RWPE2 (cell line): ENCODE measurements around the gene POLL.

ENCODE experiments used
- ATAC-seq: fragments of 200-7000 bp; cut with Tn5 transposase; 3 replicates; pipeline ENCODE4 v1.9.1; 2021; ENCODE audit warnings: low read depth
- DNase-seq: peaks from one replicate; pipeline ENCODE4 v3.0.0-alpha.2; 2020; ENCODE audit warnings: low spot score
- H3K27ac ChIP-seq: fragments of 450-650 bp; 2 replicates; pipeline ENCODE4 v1.5.1; 2017; ENCODE audit warnings: mild to moderate bottlenecking; ENCODE audit not compliant: poor library complexity, severe bottlenecking
- H3K27me3 ChIP-seq: fragments of 250-450 bp; sonication (Bioruptor Pico); 2 replicates; pipeline ENCODE4 v1.5.1; 2021; ENCODE audit warnings: mild to moderate bottlenecking, moderate library complexity; ENCODE audit not compliant: insufficient read depth, poor library complexity, severe bottlenecking
- H3K36me3 ChIP-seq: fragments of 250-450 bp; sonication (Bioruptor Pico); 2 replicates; pipeline ENCODE4 v1.5.1; 2020; ENCODE audit warnings: low read depth, mild to moderate bottlenecking, moderate library complexity
- H3K4me1 ChIP-seq: fragments of 250-450 bp; sonication (Bioruptor Pico); 2 replicates; pipeline ENCODE4 v1.5.1; 2021; ENCODE audit warnings: mild to moderate bottlenecking, moderate library complexity; ENCODE audit not compliant: insufficient read depth, poor library complexity, severe bottlenecking
- H3K4me3 ChIP-seq: fragments of 250-450 bp; sonication (Bioruptor Pico); 2 replicates; pipeline ENCODE4 v1.5.1; 2021; ENCODE audit warnings: mild to moderate bottlenecking, moderate library complexity; ENCODE audit not compliant: severe bottlenecking
- H3K9me3 ChIP-seq: fragments of 250-450 bp; sonication (Bioruptor Pico); 2 replicates; pipeline ENCODE4 v1.5.1; 2021; ENCODE audit warnings: mild to moderate bottlenecking, moderate library complexity; ENCODE audit not compliant: severe bottlenecking
- TF ChIP-seq, protein P1 (sequence below): fragments of 450-650 bp; IDR thresholded peaks from one replicate; pipeline ENCODE4 v1.5.1; 2017; ENCODE audit warnings: mild to moderate bottlenecking, moderate library complexity; ENCODE audit not compliant: poor library complexity, severe bottlenecking

The POLL gene

DNA sequence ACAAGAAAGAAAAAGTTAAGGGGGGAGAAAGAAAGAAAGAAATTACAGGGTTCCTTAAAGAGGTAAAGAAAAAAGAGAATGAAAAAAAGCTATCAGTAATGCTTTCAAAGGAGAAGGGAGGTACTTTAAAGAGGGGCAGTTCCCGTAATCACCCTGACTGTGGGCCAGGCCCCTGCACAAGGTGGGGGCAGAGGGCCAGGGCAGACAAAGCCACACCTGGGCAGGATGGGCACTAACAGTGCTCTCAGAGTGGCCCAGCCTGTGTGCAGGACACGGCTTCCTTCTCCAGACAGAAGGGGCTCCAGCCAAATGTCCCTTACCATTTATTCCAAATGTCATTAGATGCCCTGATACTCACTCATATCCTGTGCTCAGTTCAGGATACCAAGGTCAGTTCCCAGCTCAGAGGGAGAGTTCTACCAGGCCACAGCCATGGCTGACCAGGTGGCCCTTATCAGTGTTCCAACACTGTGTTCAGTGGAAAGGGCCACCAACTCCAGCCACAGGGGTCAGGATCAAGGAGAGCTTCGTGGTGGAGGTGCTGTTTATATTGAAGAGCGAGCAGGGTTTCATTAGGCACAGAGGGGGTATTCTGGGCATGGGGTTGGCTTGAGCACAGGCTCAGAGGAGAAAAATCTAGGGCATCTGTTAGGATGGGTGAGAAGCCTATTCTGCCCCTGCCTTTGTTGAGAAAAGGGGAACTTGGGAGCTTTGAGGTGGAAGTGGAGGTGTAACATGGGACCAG, 29.9 kb upstream of the POLL start:
- H3K36me3 ChIP-seq, result no peaks in the 10 kb centered on the region
- H3K9me3 ChIP-seq, result no peaks in the 10 kb centered on the region
- ATAC-seq (no peak), DNase-seq (no peak)
- TF ChIP-seq, protein P1, sequence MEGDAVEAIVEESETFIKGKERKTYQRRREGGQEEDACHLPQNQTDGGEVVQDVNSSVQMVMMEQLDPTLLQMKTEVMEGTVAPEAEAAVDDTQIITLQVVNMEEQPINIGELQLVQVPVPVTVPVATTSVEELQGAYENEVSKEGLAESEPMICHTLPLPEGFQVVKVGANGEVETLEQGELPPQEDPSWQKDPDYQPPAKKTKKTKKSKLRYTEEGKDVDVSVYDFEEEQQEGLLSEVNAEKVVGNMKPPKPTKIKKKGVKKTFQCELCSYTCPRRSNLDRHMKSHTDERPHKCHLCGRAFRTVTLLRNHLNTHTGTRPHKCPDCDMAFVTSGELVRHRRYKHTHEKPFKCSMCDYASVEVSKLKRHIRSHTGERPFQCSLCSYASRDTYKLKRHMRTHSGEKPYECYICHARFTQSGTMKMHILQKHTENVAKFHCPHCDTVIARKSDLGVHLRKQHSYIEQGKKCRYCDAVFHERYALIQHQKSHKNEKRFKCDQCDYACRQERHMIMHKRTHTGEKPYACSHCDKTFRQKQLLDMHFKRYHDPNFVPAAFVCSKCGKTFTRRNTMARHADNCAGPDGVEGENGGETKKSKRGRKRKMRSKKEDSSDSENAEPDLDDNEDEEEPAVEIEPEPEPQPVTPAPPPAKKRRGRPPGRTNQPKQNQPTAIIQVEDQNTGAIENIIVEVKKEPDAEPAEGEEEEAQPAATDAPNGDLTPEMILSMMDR, result no peak
- no peak overlapping the region for H3K27ac ChIP-seq
- no peak overlapping the region for H3K4me3 ChIP-seq
- no peaks in the 10 kb centered on the region for H3K27me3 ChIP-seq
- no peaks in the 10 kb centered on the region for H3K4me1 ChIP-seq

DNA sequence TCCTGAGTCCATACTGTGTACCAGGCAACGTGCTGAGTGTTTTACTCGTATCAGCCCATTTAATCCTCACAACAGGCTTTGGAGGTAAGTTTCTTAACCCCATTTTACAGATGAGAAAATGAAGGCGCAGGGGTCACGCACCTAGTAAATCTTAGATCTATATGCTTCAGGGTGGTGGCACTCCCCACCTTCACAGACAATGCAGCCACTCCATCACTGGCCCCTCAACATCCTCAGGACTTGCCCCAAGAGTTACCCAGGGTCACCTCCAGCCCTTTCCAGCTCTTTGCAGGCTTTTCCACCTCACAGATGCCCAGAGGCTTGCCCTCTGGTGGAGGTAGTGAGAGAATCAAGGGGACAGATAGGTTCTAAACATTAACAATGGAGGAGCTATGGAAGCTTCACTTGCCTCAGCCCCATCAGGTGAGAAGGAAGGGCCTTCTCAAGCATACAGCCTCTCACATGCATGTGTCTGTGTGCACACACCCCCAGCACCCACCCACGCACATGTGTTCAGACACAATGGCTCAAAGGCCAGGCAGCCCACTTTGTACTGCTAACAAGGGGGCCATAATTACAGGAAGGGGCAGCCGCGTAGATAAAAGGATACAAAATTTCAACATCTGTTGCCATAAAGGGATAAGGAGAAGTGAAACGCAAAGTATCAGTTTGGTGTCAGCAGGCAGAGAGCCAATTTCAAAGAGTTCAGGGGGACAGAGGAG, 29.2 kb upstream of the POLL start:
- H3K36me3 ChIP-seq, result no peaks in the 10 kb centered on the region
- no peak; the same call in 2 of the 3 replicates for ATAC-seq
- H3K27me3 ChIP-seq, result no peaks in the 10 kb centered on the region
- no peak for DNase-seq
- H3K4me3 ChIP-seq, result no peak overlapping the region
- H3K27ac ChIP-seq, result no peak overlapping the region
- TF ChIP-seq, protein P1, result no peak
- no peaks in the 10 kb centered on the region for H3K4me1 ChIP-seq
- H3K9me3 ChIP-seq, result no peaks in the 10 kb centered on the region

DNA sequence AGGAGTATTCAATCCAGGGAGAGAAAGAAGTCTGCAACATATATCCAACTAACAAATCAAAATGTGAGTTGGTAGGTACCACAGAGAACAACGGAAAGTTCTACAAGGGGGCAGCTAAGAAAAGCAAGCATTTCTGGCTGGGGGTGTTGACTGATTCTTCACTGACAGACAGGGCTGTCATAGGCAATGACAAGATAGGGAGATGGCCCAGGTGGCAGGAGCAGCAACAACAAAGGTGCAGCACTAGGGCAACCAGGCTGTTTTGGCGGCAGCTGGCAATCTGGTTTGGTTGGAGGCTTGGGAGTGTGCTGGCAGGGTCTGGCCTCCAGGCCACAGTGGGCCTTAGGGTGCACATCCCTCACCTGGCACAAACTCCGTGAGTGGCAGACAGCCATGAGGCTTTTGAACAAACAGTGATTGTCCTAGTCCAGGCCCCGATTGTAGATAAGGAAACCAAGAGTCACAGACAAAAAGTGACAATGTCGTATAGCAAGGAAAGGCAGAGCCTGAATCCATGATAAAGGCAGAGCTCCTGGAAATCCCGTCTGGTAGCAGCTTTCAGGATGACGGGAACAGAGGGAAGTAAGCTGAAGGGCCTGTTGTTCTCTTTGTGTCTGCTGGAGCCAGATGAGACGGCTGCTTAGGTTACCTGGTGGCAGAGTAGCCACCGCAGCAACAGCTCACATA, 28.5 kb upstream of the POLL start:
- H3K27ac ChIP-seq, result no peak overlapping the region
- peaks cover 6% of the 10 kb centered on the region; the same call in 1 of the 2 replicates for H3K36me3 ChIP-seq
- no peaks in the 10 kb centered on the region for H3K9me3 ChIP-seq
- H3K4me3 ChIP-seq, result no peak overlapping the region
- TF ChIP-seq, protein P1, result no peak
- no peak for DNase-seq
- no peak for ATAC-seq
- H3K27me3 ChIP-seq, result no peaks in the 10 kb centered on the region
- no peaks in the 10 kb centered on the region for H3K4me1 ChIP-seq

DNA sequence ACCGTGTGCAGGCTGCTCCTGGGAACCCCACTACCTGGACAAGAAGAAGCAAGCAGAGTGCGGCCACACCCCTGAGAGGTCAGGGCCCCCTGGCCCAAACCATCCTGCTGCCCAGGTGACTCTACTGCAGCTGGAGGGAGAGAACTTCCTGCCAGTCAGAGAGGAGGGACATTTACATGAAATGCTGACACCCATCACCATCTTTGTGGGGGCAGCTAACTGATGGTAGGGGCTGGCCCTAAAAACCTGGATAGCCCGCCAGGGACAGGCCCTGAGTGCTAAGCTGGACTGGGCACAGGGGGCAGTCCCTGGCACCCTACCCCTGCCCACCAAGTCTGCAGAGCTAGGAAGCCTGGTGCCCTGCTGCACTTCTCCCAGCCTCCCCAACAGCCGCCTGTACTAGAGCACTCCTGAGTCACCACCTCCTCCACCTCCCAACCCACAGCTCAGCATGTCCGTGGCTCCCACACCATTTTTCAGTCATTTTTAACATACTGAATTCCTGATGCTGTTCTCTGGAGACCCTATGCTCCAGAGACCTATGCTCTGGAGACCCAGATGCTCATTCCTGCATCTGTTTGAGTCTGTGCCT, 27.6 kb upstream of the POLL start:
- Histone ChIP-seq H3K4me3 (no peak overlapping the region), H3K27ac (no peak overlapping the region), H3K9me3 (no peaks in the 10 kb centered on the region), H3K4me1 (no peaks in the 10 kb centered on the region), H3K27me3 (no peaks in the 10 kb centered on the region), H3K36me3 (peaks cover 10% of the 10 kb centered on the region)
- ATAC-seq (no peak), DNase-seq (no peak)
- TF ChIP-seq, protein P1, result no peak
